DLD1 (cell line): Measurements from ENCODE around the gene FBXO39.
"Not testable (repeated sequence)": the region's sequence is repeated elsewhere in the genome, so short reads cannot be mapped to it uniquely, and the experiment has no call there.

Experiments
- in situ Hi-C: cut with HindIII; loops from 2 replicates; pipeline ENCODE4 v1.10.0; 2017; ENCODE audit warnings: low sequenced_read_pairs

FBXO39 gene

GRCh38 chr17:6775871-6776405 is at the start of gene FBXO39:
FBXO39 (plus strand) TSS chr17:6776215; CDS start chr17:6779869, 3,654 bp downstream.
- in situ Hi-C loops, result no loop called here

- in situ Hi-C loops, result no loop called here
These were observed 46.5 kb upstream of the FBXO39 start for GRCh38 chr17:6729531-6729930.

- in situ Hi-C loops, result not testable (repeated sequence)
These were observed 29.4 kb upstream of the FBXO39 start for GRCh38 chr17:6746665-6747064.

GRCh38 chr17:6748617-6749016 is 27.4 kb upstream of the FBXO39 start:
- in situ Hi-C loops, result no loop called here

GRCh38 chr17:6749519-6749918 is 26.5 kb upstream of the FBXO39 start:
- in situ Hi-C loops, result no loop called here

- in situ Hi-C loops, result no loop called here
These were observed 23.7 kb upstream of the FBXO39 start for GRCh38 chr17:6752068-6752909.

- in situ Hi-C loops, result no loop called here
These were observed 23.0 kb upstream of the FBXO39 start for GRCh38 chr17:6753006-6753445.

GRCh38 chr17:6753546-6753945 is 22.5 kb upstream of the FBXO39 start:
- in situ Hi-C loops, result no loop called here

- in situ Hi-C loops, result no loop called here
These were observed 20.7 kb upstream of the FBXO39 start for GRCh38 chr17:6755281-6755680.

GRCh38 chr17:6755731-6756184 is 20.3 kb upstream of the FBXO39 start, which contains the start of gene XAF1:
XAF1 (plus strand) TSS chr17:6756046; CDS start chr17:6756079, 33 bp downstream.
- in situ Hi-C loops, result no loop called here

- in situ Hi-C loops, result no loop called here
These were observed 19.5 kb upstream of the FBXO39 start for GRCh38 chr17:6756425-6757031.

GRCh38 chr17:6757747-6758146 is 18.3 kb upstream of the FBXO39 start:
- in situ Hi-C loops, result no loop called here

- in situ Hi-C loops, result no loop called here
These were observed 14.2 kb upstream of the FBXO39 start for GRCh38 chr17:6761779-6762178.

GRCh38 chr17:6768447-6768846 is 7.6 kb upstream of the FBXO39 start:
- in situ Hi-C loops, result no loop called here

- in situ Hi-C loops, result no loop called here
These were observed 4.0 kb upstream of the FBXO39 start for GRCh38 chr17:6772016-6772415.

- in situ Hi-C loops, result not testable (repeated sequence)
These were observed 1.1 kb upstream of the FBXO39 start for GRCh38 chr17:6774906-6775305.

- in situ Hi-C loops, result no loop called here
These were observed 3.4 kb downstream of the FBXO39 start for GRCh38 chr17:6779411-6779810.

- in situ Hi-C loops, result no loop called here
These were observed 4.0 kb downstream of the FBXO39 start for GRCh38 chr17:6780001-6780400.

GRCh38 chr17:6780886-6781285 is 4.9 kb downstream of the FBXO39 start:
- in situ Hi-C loops, result no loop called here

- in situ Hi-C loops, result no loop called here
These were observed 6.2 kb downstream of the FBXO39 start for GRCh38 chr17:6782244-6782643.

- in situ Hi-C loops, result no loop called here
These were observed 10.6 kb downstream of the FBXO39 start for GRCh38 chr17:6786618-6787017.
